CD4-positive, alpha-beta T cell (primary cell): Measurements from ENCODE around the gene HDHD3. TPM values are rescaled to one million over a fixed set of nuclear protein-coding genes. Genes with fewer than 3 reads are reported as not detected.

ENCODE experiments used
- ATAC-seq: fragments of 200-7000 bp; cut with Tn5 transposase; one replicate; pipeline ENCODE4 v1.10.0; 2022; ENCODE audit warnings: mild to moderate bottlenecking; ENCODE audit not compliant: poor library complexity
- CTCF ChIA-PET: fragments of 350-600 bp; sonication (Branson Sonifier 250); formaldehyde crosslinking; loops from one replicate; lab custom pipeline; 2021; ENCODE audit warnings: antibody characterized with exemption, inconsistent platforms; lab: Charles Lee
- POLR2A ChIA-PET: fragments of 350-600 bp; sonication (Branson Sonifier 250); formaldehyde crosslinking; loops from one replicate; lab custom pipeline; 2021; ENCODE audit warnings: antibody characterized with exemption, inconsistent platforms; lab: Charles Lee
- DNase-seq, 14 experiments: peaks; one replicate each; pipeline ENCODE4 v3.0.0-alpha.2; 2013 to 2020; ENCODE audit warnings: mixed read lengths in 2 of 14
- H3K27ac ChIP-seq, 2 donors: one replicate each; pipeline versions ENCODE4 v1.5.1 to v1.7.0; 2013; ENCODE audit warnings: low read length in 2 of 2, low read depth in 1 of 2, mild to moderate bottlenecking in 1 of 2
- H3K27me3 ChIP-seq, 2 experiments: 1 replicate in 1 of 2; 2 replicates in 1 of 2; pipeline versions ENCODE4 v1.6.1 to v1.7.0; 2013; ENCODE audit warnings: low read length in 2 of 2, control low read depth in 1 of 2, mild to moderate bottlenecking in 1 of 2, moderate library complexity in 1 of 2; ENCODE audit not compliant: insufficient read depth in 2 of 2, control insufficient read depth in 1 of 2
- H3K36me3 ChIP-seq: one replicate; pipeline ENCODE4 v1.6.1; 2013; ENCODE audit warnings: low read length, control low read depth; ENCODE audit not compliant: insufficient read depth
- H3K4me1 ChIP-seq: one replicate; pipeline ENCODE4 v1.6.1; 2013; ENCODE audit warnings: low read length, control low read depth; ENCODE audit not compliant: insufficient read depth
- H3K4me3 ChIP-seq: one replicate; pipeline ENCODE4 v1.5.1; 2013; ENCODE audit warnings: mild to moderate bottlenecking, low read length, moderate library complexity
- H3K9me3 ChIP-seq, 2 experiments: 1 replicate in 1 of 2; 2 replicates in 1 of 2; pipeline versions ENCODE4 v1.6.1 to v1.7.0; 2013; ENCODE audit warnings: low read length in 2 of 2, mild to moderate bottlenecking in 2 of 2, control low read depth in 1 of 2, moderate library complexity in 1 of 2; ENCODE audit not compliant: control insufficient read depth in 1 of 2, insufficient read depth in 1 of 2
- H3K27ac Mint-ChIP-seq: one replicate; pipeline ENCODE4 v1.8.0; 2020; ENCODE audit warnings: mixed read lengths
- H3K27me3 Mint-ChIP-seq: one replicate; pipeline ENCODE4 v1.8.0; 2021; ENCODE audit warnings: mixed read lengths
- H3K36me3 Mint-ChIP-seq: one replicate; pipeline ENCODE4 v1.8.0; 2021; ENCODE audit warnings: low read depth, mixed read lengths
- H3K4me1 Mint-ChIP-seq: one replicate; pipeline ENCODE4 v1.8.0; 2021; ENCODE audit warnings: low read depth, mixed read lengths
- H3K4me3 Mint-ChIP-seq: one replicate; pipeline ENCODE4 v1.8.0; 2020; ENCODE audit warnings: mild to moderate bottlenecking, mixed read lengths
- H3K9me3 Mint-ChIP-seq: one replicate; pipeline ENCODE4 v1.8.0; 2020; ENCODE audit warnings: mixed read lengths
- intact Hi-C, 2 experiments: fragments of 100-400 bp; cut with DNase I in 1 of 2; cut with micrococcal nuclease in 1 of 2; formaldehyde crosslinking; loops; one replicate each; pipeline versions ENCODE4 v1.15.1 to v1.9.0; 2023 to 2025; cut with DNase I, micrococcal nuclease
- total RNA-seq, 174 experiments: library from RNA in 2 of 174; stranded (reverse) in 2 of 174; gene quantifications; one replicate each; pipeline ENCODE4 v1.2.3 and lab custom pipeline; 2021 to 2026
- TF ChIP-seq, protein P1 (sequence below): fragments of 200-600 bp; IDR thresholded peaks from one replicate; pipeline ENCODE4 v1.8.0; 2022; ENCODE audit warnings: antibody characterized with exemption, mild to moderate bottlenecking

HDHD3 gene
- total RNA-seq, 2 experiments from 2014 or later, result 12.8 to 13.2 TPM

GRCh38 chr9:113417370-113417769, 40.6 kb upstream of the HDHD3 start:
- intact Hi-C loops, result loop anchor here in 1 of 2 experiments (10.0 kb wide), 1 partner anchor 1197 kb away; the partner anchor contains the start of gene TMEM268
- H3K27ac Mint-ChIP-seq, result no peak overlapping the region
- H3K27ac ChIP-seq, result no peak overlapping the region
- H3K27me3 Mint-ChIP-seq, result no peaks in the 10 kb centered on the region
- no peaks in the 10 kb centered on the region for H3K36me3 Mint-ChIP-seq
- H3K36me3 ChIP-seq, result no peaks in the 10 kb centered on the region
- H3K4me3 ChIP-seq, result no peak overlapping the region
- no peaks in the 10 kb centered on the region for H3K27me3 ChIP-seq
- no peaks in the 10 kb centered on the region for H3K4me1 Mint-ChIP-seq
- CTCF ChIA-PET, result no interaction called here
- POLR2A ChIA-PET, result no interaction called here
- TF ChIP-seq, protein P1, sequence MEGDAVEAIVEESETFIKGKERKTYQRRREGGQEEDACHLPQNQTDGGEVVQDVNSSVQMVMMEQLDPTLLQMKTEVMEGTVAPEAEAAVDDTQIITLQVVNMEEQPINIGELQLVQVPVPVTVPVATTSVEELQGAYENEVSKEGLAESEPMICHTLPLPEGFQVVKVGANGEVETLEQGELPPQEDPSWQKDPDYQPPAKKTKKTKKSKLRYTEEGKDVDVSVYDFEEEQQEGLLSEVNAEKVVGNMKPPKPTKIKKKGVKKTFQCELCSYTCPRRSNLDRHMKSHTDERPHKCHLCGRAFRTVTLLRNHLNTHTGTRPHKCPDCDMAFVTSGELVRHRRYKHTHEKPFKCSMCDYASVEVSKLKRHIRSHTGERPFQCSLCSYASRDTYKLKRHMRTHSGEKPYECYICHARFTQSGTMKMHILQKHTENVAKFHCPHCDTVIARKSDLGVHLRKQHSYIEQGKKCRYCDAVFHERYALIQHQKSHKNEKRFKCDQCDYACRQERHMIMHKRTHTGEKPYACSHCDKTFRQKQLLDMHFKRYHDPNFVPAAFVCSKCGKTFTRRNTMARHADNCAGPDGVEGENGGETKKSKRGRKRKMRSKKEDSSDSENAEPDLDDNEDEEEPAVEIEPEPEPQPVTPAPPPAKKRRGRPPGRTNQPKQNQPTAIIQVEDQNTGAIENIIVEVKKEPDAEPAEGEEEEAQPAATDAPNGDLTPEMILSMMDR, result peak; percentile 9
- no peaks in the 10 kb centered on the region for H3K9me3 ChIP-seq
- H3K4me3 Mint-ChIP-seq, result no peak overlapping the region
- DNase-seq, result peak in 3 of 14 experiments; percentile 17 to 45 (median 33)
- H3K9me3 Mint-ChIP-seq, result no peaks in the 10 kb centered on the region
- ATAC-seq, result no peak
- H3K4me1 ChIP-seq, result no peaks in the 10 kb centered on the region

- no peaks in the 10 kb centered on the region for H3K9me3 ChIP-seq
- CTCF ChIA-PET, result interaction anchor here (0.8 kb wide), 1 partner anchor 241 kb away, joined by 3 read pairs; no protein-coding TSS in a partner anchor
Observed at GRCh38 chr9:113416149-113416721, 39.4 kb upstream of the HDHD3 start.

DNA sequence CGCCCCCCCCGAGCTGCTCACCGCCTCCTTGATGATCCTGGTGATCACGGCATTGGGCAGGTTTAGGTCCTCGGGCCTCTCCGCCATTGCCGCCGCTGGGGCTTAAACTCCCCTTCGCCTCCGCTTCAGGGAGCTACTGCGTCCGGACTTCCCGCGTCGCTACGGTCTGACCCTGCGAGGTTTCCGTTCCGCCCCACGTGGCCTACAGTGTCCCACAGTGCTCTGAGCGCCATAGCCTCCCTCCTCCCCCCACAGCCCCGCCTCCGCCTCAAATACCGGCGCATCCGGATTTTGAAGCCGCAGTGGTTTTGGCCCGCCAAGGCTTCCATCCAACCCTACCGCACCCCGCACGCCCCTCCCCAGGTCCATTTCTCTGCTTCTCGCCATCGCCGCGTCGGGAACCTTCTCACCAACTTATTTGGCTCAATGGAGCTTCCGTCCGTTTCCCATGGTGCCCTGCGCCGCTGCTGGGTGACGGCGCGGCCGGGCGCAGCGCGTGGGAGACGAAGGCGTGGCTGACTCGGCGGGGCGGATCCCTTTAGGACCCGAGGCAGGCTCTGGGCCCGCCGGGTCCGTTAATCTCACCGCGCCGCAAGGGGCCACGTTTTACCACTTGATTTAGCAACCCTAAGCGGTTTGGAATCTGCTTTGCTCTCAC, 33.5 kb upstream of the HDHD3 start, which contains the start of the genes C9orf43 and POLE3:
Gene C9orf43, plus strand, starts transcription at position 541 of the 658 bp plus-strand sequence. CDS start 2,747 bp downstream, outside the sequence.
Gene POLE3, minus strand, starts transcription at position 469 of the 658 bp plus-strand sequence. Its CDS starts 382 bp downstream, at position 87.
- peak within 1 kb of the TSS; percentile 99 for H3K4me3 Mint-ChIP-seq
- H3K36me3 Mint-ChIP-seq, result peaks cover 43% of the 10 kb centered on the region
- H3K27me3 ChIP-seq, result no peaks in the 10 kb centered on the region
- H3K27ac ChIP-seq, result peak within 1 kb of the TSS; percentile 74 to 94
- H3K9me3 Mint-ChIP-seq, result no peaks in the 10 kb centered on the region
- ChIA-PET CTCF (interaction anchor here (1.2 to 3.2 kb wide), 3 partner anchors 9 to 172 kb away, joined by 5 to 37 read pairs (median 5); partner anchors contain the start of genes ALAD, CDC26 and PRPF4), POLR2A (interaction anchor here (0.7 to 3.8 kb wide), 20 partner anchors 9 to 1779 kb away, joined by 3 to 59 read pairs (median 6); partner anchors contain the start of genes ALAD, CDC26, DNAJC25 and FKBP15)
- peak; percentile 89 to 97 (median 92) for DNase-seq
- peak within 1 kb of the TSS; percentile 94 for H3K27ac Mint-ChIP-seq
- TF ChIP-seq, protein P1, result no peak
- H3K4me1 ChIP-seq, result peaks cover 19% of the 10 kb centered on the region
- peaks cover 37% of the 10 kb centered on the region for H3K4me1 Mint-ChIP-seq
- ATAC-seq, result peak; percentile 83
- peak within 1 kb of the TSS; percentile 83 for H3K4me3 ChIP-seq
- intact Hi-C loops, result loop anchor here (1.0 to 10.0 kb wide), 5 partner anchors 9 to 1204 kb away; partner anchors contain the start of genes ALAD (in 2 of the 2), FKBP15 (in 1 of the 2), HDHD3 (in 1 of the 2) and SLC31A1 (in 1 of the 2)
- H3K36me3 ChIP-seq, result peaks cover 16% of the 10 kb centered on the region
- no peaks in the 10 kb centered on the region for H3K9me3 ChIP-seq
- H3K27me3 Mint-ChIP-seq, result no peaks in the 10 kb centered on the region

More at GRCh38 chr9:113416149-113416721, 39.4 kb upstream of the HDHD3 start:
- ATAC-seq, result no peak
- intact Hi-C loops, result loop anchor here in 1 of 2 experiments (10.0 kb wide), 1 partner anchor 1199 kb away; the partner anchor contains the start of gene TMEM268
- H3K4me3 Mint-ChIP-seq, result no peak overlapping the region
- H3K27me3 Mint-ChIP-seq, result no peaks in the 10 kb centered on the region
- peaks cover 7% of the 10 kb centered on the region for H3K4me1 ChIP-seq
- H3K36me3 ChIP-seq, result no peaks in the 10 kb centered on the region
- DNase-seq, result no peak
- no peaks in the 10 kb centered on the region for H3K9me3 Mint-ChIP-seq
- H3K27me3 ChIP-seq, result no peaks in the 10 kb centered on the region
- TF ChIP-seq, protein P1, result no peak
- H3K4me3 ChIP-seq, result no peak overlapping the region
- no peak overlapping the region for H3K27ac ChIP-seq
- H3K4me1 Mint-ChIP-seq, result no peaks in the 10 kb centered on the region
- H3K36me3 Mint-ChIP-seq, result no peaks in the 10 kb centered on the region
- H3K27ac Mint-ChIP-seq, result no peak overlapping the region
- POLR2A ChIA-PET, result no interaction called here
